ENCODE data around the gene LINGO3. TPM values are rescaled to one million over a fixed set of nuclear protein-coding genes. Genes with fewer than 3 reads are reported as not detected.

Gene LINGO3
- total RNA-seq, 1 donor from 2014 or later, result not detected

- H3K27me3 ChIP-seq (ENCODE audit: control insufficient read depth, insufficient read depth, low read length), result no peaks in the 10 kb centered on the region
- no peaks in the 10 kb centered on the region for H3K36me3 ChIP-seq (ENCODE audit: control insufficient read depth, insufficient read depth, low read length)
- FAIRE-seq (no peak), DNase-seq (ENCODE audit: low read depth) (no peak)
- TF ChIP-seq, protein P1, sequence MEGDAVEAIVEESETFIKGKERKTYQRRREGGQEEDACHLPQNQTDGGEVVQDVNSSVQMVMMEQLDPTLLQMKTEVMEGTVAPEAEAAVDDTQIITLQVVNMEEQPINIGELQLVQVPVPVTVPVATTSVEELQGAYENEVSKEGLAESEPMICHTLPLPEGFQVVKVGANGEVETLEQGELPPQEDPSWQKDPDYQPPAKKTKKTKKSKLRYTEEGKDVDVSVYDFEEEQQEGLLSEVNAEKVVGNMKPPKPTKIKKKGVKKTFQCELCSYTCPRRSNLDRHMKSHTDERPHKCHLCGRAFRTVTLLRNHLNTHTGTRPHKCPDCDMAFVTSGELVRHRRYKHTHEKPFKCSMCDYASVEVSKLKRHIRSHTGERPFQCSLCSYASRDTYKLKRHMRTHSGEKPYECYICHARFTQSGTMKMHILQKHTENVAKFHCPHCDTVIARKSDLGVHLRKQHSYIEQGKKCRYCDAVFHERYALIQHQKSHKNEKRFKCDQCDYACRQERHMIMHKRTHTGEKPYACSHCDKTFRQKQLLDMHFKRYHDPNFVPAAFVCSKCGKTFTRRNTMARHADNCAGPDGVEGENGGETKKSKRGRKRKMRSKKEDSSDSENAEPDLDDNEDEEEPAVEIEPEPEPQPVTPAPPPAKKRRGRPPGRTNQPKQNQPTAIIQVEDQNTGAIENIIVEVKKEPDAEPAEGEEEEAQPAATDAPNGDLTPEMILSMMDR (IDR thresholded peaks at IDR 0.05; ENCODE audit: insufficient read depth, low read length, severe bottlenecking), result peak; percentile 60
- no peak overlapping the region for H3K4me3 ChIP-seq (ENCODE audit: low read depth, low read length)
Observed at GRCh38 chr19:2261438-2262172, 46.3 kb downstream of the LINGO3 start.

- DNase-seq (ENCODE audit: low read depth) (peak; percentile 50), FAIRE-seq (no peak)
- H3K27me3 ChIP-seq (ENCODE audit: control insufficient read depth, insufficient read depth, low read length), result no peaks in the 10 kb centered on the region
- TF ChIP-seq, protein P1 (IDR thresholded peaks at IDR 0.05; ENCODE audit: insufficient read depth, low read length, severe bottlenecking), result no peak
- no peaks in the 10 kb centered on the region for H3K36me3 ChIP-seq (ENCODE audit: control insufficient read depth, insufficient read depth, low read length)
- no peak overlapping the region for H3K4me3 ChIP-seq (ENCODE audit: low read depth, low read length)
Observed at GRCh38 chr19:2260341-2260805, 47.6 kb downstream of the LINGO3 start.

DNA sequence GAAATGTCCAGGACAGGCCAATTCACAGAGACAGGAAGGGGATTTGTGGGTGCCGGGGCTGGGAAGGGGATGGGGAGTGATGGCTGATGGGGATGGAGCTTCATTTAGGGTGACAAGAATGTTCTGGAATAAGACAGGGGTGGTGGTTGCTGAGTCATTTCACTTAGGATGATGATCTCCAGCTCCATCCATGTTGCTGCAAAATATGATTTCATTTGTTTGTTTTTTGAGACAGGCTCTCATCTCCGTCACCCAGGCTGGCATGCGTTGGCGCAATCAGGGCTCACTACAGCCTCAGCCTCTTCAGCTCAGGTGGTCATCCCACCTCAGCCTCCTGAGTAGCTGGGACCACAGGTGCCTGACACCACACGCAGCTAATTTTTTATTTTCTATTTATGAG, 48.6 kb downstream of the LINGO3 start:
- no peak for FAIRE-seq
- TF ChIP-seq, protein P1 (IDR thresholded peaks at IDR 0.05; ENCODE audit: insufficient read depth, low read length, severe bottlenecking), result no peak
- H3K4me3 ChIP-seq (ENCODE audit: low read depth, low read length), result no peak overlapping the region
- no peaks in the 10 kb centered on the region for H3K27me3 ChIP-seq (ENCODE audit: control insufficient read depth, insufficient read depth, low read length)
- peak; percentile 64 for DNase-seq (ENCODE audit: low read depth)
- no peaks in the 10 kb centered on the region for H3K36me3 ChIP-seq (ENCODE audit: control insufficient read depth, insufficient read depth, low read length)

Other genes with a start within 250 kb of the LINGO3 start
- 15.8 and 19.5 TPM in 2 replicates for gene MOB3A, start 211.8 kb downstream of the LINGO3 start, total RNA-seq
- 3.7 and 5.9 TPM in 2 replicates for gene IZUMO4, start 211.2 kb downstream of the LINGO3 start, total RNA-seq
- gene AP3D1, start 156.6 kb downstream of the LINGO3 start, total RNA-seq, result 72.1 and 78.3 TPM in 2 replicates
- gene DOT1L, start 144.2 kb downstream of the LINGO3 start, total RNA-seq, result 3.7 and 5.2 TPM in 2 replicates
- 49.3 and 59.8 TPM in 2 replicates for gene PLEKHJ1, start 71.8 kb downstream of the LINGO3 start, total RNA-seq
- gene SF3A2, start 71.3 kb downstream of the LINGO3 start, total RNA-seq, result 24.2 and 25.1 TPM in 2 replicates
- gene AMH, start 58.8 kb downstream of the LINGO3 start, total RNA-seq, result 0.26 and 0.38 TPM in 2 replicates
- gene JSRP1, start 51.7 kb downstream of the LINGO3 start, total RNA-seq, result not detected in 2 replicates
- gene PEAK3, start 26.0 kb downstream of the LINGO3 start, total RNA-seq, result not detected in 2 replicates
- gene LSM7, start 20.4 kb upstream of the LINGO3 start, total RNA-seq, result 86.5 and 97.4 TPM in 2 replicates
- gene SPPL2B, start 20.5 kb upstream of the LINGO3 start, total RNA-seq, result 10.0 and 20.6 TPM in 2 replicates
- not detected in 2 replicates for gene TMPRSS9, start 52.1 kb upstream of the LINGO3 start, total RNA-seq
- 39.5 and 44.9 TPM in 2 replicates for gene TIMM13, start 119.4 kb upstream of the LINGO3 start, total RNA-seq
- gene LMNB2, start 148.8 kb upstream of the LINGO3 start, total RNA-seq, result 54.0 and 74.5 TPM in 2 replicates
- 25.8 and 26.1 TPM in 2 replicates for gene GADD45B, start 168.0 kb upstream of the LINGO3 start, total RNA-seq